Activated T-cell treated with anti-CD3 and anti-CD28 coated beads, Interleukin-2, amount 50 U/mL, for 72 hours (primary cell): ENCODE results near the gene TNRC6B. TPM values are rescaled to one million over a fixed set of nuclear protein-coding genes. Genes with fewer than 3 reads are reported as not detected.
"Not testable (repeated sequence)": the region's sequence is repeated elsewhere in the genome, so short reads cannot be mapped to it uniquely, and the experiment has no call there.

ENCODE experiments used
- ATAC-seq, 2 donors: fragments of 150-1000 bp; cut with Tn5 transposase; replicated peaks in 1 of 2; 2 replicates each; pipeline ENCODE4 v1.10.0; 2021; ENCODE audit warnings: moderate library complexity in 2 of 2, mild to moderate bottlenecking in 1 of 2
- DNase-seq, 2 donors: peaks; one replicate each; pipeline ENCODE4 v3.0.0; 2021 to 2022; ENCODE audit warnings: mixed read lengths in 1 of 2
- H3K27ac Mint-ChIP-seq: one replicate; pipeline ENCODE4 v1.8.0; 2022; ENCODE audit warnings: mild to moderate bottlenecking, moderate library complexity, mixed read lengths
- H3K27me3 Mint-ChIP-seq: one replicate; pipeline ENCODE4 v1.8.0; 2022; ENCODE audit warnings: low read depth, mixed read lengths
- H3K36me3 Mint-ChIP-seq, 2 donors: one replicate each; pipeline ENCODE4 v1.8.0; 2022; ENCODE audit warnings: mixed read lengths in 2 of 2, mild to moderate bottlenecking in 1 of 2; ENCODE audit not compliant: insufficient read depth in 2 of 2
- H3K4me1 Mint-ChIP-seq: one replicate; pipeline ENCODE4 v1.8.0; 2022; ENCODE audit warnings: low read depth, mixed read lengths
- H3K4me3 Mint-ChIP-seq, 2 donors: one replicate each; pipeline ENCODE4 v1.8.0; 2022; ENCODE audit warnings: mild to moderate bottlenecking in 2 of 2, mixed read lengths in 2 of 2, moderate library complexity in 2 of 2
- H3K9me3 Mint-ChIP-seq, 2 donors: one replicate each; pipeline ENCODE4 v1.8.0; 2022; ENCODE audit warnings: mixed read lengths in 2 of 2
- total RNA-seq, 2 donors: library from RNA; stranded (reverse); gene quantifications; one replicate each; pipeline ENCODE4 v1.2.3, GENCODE V29; 2022

TNRC6B gene
- total RNA-seq, 2 donors from 2014 or later, result 62.5 to 65.3 TPM

DNA sequence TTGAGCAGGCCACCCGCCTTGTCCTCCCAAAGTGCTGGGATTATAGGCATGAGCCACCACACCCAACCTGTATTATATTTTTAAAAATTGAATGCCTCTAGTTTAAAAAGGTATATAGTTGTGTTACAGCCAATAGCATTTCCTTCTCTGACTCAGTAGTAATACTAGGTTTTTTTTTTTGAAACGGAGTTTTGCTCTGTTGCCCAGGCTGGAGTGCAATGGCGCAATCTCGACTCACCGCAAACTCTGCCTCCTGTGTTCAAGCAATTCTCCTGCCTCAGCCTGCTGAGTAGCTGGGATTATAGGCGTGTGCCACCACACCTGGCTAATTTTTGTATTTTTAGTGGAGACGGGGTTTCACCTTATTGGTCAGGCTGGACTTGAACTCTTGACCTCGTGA is 45.3 kb downstream of the TNRC6B start:
- peaks cover 75% of the 10 kb centered on the region for H3K4me1 Mint-ChIP-seq
- not testable (repeated sequence) for ATAC-seq, DNase-seq, H3K36me3 Mint-ChIP-seq, H3K4me3 Mint-ChIP-seq, H3K9me3 Mint-ChIP-seq, H3K27me3 Mint-ChIP-seq, H3K27ac Mint-ChIP-seq

DNA sequence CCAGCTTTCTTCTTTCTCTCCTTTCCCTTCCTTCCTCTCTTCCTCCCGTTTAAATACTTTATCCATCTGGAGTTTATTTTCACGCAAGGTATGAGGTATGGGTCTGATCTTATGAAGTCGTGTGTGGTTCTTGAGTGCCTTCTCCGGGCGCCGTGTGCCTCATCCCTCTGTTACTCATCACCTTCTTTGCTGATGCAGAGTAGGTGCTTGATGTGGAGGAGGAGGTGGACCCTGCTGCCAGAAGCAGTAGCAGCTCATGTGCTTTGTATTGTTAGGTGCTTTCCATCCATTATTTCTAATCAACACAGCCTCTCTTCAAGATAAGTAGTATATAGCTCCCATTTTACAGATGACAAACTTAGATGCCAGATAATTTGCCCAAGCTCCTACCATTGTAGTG is 47.0 kb downstream of the TNRC6B start:
- H3K27ac Mint-ChIP-seq, result peak overlapping the region; percentile 90
- ATAC-seq, result peak; percentile 98 to 99
- H3K4me3 Mint-ChIP-seq, result peak overlapping the region; percentile 67 to 74
- peaks cover 64% of the 10 kb centered on the region for H3K4me1 Mint-ChIP-seq
- DNase-seq, result peak; percentile 52 to 66
- H3K27me3 Mint-ChIP-seq, result no peaks in the 10 kb centered on the region
- peaks cover 2 to 7% of the 10 kb centered on the region in 2 donors for H3K36me3 Mint-ChIP-seq
- H3K9me3 Mint-ChIP-seq, result no peaks in the 10 kb centered on the region

- H3K4me3 Mint-ChIP-seq, result no peak overlapping the region
- no peak for DNase-seq
- no peak for ATAC-seq
- H3K36me3 Mint-ChIP-seq, result peaks cover 2 to 13% of the 10 kb centered on the region in 2 donors
- H3K27me3 Mint-ChIP-seq, result no peaks in the 10 kb centered on the region
- H3K4me1 Mint-ChIP-seq, result peaks cover 47% of the 10 kb centered on the region
- no peaks in the 10 kb centered on the region for H3K9me3 Mint-ChIP-seq
- no peak overlapping the region for H3K27ac Mint-ChIP-seq
Observed at GRCh38 chr22:40226620-40227019, 48.9 kb downstream of the TNRC6B start.

DNA sequence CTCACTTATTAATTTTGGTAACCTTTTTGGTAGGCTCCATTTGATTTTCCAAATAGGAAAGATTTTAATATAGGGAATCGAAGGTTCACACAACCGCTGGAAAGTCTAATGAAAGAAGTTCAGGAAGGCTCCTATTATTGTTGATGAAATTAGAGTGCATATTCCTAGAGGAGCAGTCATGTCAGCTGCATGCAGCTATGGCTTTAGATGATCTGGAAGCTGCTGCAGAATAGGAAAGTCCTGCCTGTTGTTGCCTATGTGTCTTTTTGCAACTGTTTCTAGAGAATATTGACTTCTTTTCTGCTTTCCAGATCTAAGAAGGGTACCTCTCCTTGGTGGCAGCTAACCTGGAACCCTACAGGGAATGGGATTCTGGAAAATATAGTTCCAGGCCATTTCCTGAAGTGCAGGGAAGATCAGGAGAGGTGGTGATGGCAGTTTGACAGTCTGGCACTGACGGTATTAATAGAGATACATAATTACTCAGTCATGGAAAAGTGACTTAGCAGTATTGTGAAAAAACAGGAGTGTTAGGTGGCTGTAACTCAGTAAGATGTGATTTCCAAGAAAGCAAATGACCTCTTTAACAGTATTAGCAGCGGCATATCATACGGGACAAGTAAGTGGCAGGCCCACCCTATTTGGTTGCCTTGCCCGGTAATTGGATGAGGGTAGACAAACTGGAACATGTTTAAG is 54.0 kb downstream of the TNRC6B start:
- H3K4me1 Mint-ChIP-seq, result peaks cover 33% of the 10 kb centered on the region
- H3K27me3 Mint-ChIP-seq, result no peaks in the 10 kb centered on the region
- DNase-seq (no peak), ATAC-seq (no peak)
- H3K4me3 Mint-ChIP-seq, result no peak overlapping the region
- peaks cover 4 to 14% of the 10 kb centered on the region in 2 donors for H3K36me3 Mint-ChIP-seq
- H3K27ac Mint-ChIP-seq, result no peak overlapping the region
- no peaks in the 10 kb centered on the region for H3K9me3 Mint-ChIP-seq

- no peak for ATAC-seq
- H3K4me1 Mint-ChIP-seq, result peaks cover 42% of the 10 kb centered on the region
- H3K27ac Mint-ChIP-seq, result no peak overlapping the region
Observed at GRCh38 chr22:40232624-40233023, 54.9 kb downstream of the TNRC6B start.

DNA sequence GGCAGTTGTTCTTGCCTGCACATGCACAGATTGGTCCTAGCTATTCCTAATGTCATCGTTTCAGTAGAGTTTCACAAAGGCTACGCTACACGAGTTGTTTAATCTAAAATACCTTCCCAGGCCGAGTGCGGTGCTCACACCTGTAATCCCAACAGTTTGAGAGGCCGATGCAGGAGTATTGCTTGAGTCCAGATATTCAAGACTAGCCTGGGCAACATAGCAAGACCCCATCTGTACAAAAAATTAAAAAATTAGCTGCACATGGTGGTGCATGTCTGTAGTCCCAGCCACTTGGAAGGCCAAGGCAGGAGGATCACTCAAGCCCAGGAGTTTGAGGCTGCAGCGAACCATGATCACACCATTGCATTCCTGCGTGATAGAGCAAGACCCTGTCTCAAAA is 56.2 kb downstream of the TNRC6B start:
- Mint-ChIP-seq H3K36me3 (peaks cover 6 to 14% of the 10 kb centered on the region in 2 donors), H3K27me3 (no peaks in the 10 kb centered on the region), H3K4me1 (peaks cover 54% of the 10 kb centered on the region), H3K4me3 (no peak overlapping the region), H3K27ac (no peak overlapping the region), H3K9me3 (peaks cover 0 to 2% of the 10 kb centered on the region in 2 donors)
- ATAC-seq, result no peak
- no peak for DNase-seq

More at GRCh38 chr22:40232624-40233023, 54.9 kb downstream of the TNRC6B start:
- Mint-ChIP-seq H3K9me3 (no peaks in the 10 kb centered on the region), H3K27me3 (no peaks in the 10 kb centered on the region), H3K36me3 (peaks cover 4 to 14% of the 10 kb centered on the region in 2 donors), H3K4me3 (no peak overlapping the region)
- no peak for DNase-seq

GRCh38 chr22:40234658-40235057 is 56.9 kb downstream of the TNRC6B start:
- no peak overlapping the region for H3K27ac Mint-ChIP-seq
- no peak for DNase-seq
- no peak overlapping the region for H3K4me3 Mint-ChIP-seq
- H3K9me3 Mint-ChIP-seq, result peaks cover 0 to 2% of the 10 kb centered on the region in 2 donors
- peaks cover 57% of the 10 kb centered on the region for H3K4me1 Mint-ChIP-seq
- no peak for ATAC-seq
- peaks cover 4 to 10% of the 10 kb centered on the region in 2 donors for H3K36me3 Mint-ChIP-seq
- no peaks in the 10 kb centered on the region for H3K27me3 Mint-ChIP-seq

DNA sequence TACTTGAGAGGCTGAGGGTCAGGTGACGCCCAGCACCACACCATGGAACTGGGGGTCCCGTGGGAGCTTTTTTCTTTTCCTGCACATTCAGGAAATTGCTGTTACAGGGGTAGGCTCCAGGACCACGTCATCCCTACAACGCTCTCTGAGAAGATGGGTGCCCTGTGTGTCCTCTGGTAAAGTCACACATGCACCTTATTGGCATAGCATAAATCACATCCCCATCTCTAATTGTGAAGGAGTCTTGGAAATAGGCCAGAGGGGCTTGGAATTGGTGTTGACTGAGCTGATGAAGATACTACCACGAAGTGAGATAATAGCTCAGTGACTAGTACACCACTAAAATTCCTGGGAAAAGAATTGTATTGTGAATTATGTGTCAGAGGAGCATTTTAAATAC is 57.6 kb downstream of the TNRC6B start:
- DNase-seq (no peak), ATAC-seq (no peak)
- Mint-ChIP-seq H3K27me3 (no peaks in the 10 kb centered on the region), H3K27ac (no peak overlapping the region), H3K36me3 (peaks cover 4% of the 10 kb centered on the region in 2 donors), H3K4me1 (peaks cover 62% of the 10 kb centered on the region), H3K9me3 (peaks cover 0 to 2% of the 10 kb centered on the region in 2 donors), H3K4me3 (no peak overlapping the region)

- Mint-ChIP-seq H3K27me3 (no peaks in the 10 kb centered on the region), H3K4me3 (no peak overlapping the region), H3K4me1 (peaks cover 71% of the 10 kb centered on the region), H3K27ac (no peak overlapping the region), H3K9me3 (peaks cover 0 to 2% of the 10 kb centered on the region in 2 donors), H3K36me3 (peaks cover 4% of the 10 kb centered on the region in 2 donors)
- ATAC-seq (no peak), DNase-seq (no peak)
Observed at GRCh38 chr22:40236131-40236665, 58.5 kb downstream of the TNRC6B start.

DNA sequence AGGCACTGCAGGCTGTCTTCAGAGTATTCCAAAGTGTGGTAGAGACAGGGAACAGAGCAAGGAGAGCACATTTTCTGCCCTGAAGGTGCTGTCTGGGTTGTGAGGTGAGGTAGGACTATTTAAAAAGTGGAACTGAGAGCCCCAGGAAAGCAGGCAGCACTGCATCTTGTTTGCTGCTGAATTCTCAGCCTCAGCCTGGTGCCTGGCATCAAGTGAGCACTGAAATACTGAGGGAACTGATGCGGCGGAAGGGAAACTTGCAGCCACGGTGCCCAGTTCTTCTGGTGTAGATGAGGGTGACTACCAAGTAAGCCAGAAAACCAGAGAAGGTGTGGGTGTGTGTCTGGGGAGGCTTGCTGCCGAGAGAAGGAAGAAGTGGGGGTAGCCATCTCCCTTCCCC is 59.5 kb downstream of the TNRC6B start:
- peaks cover under 1 to 2% of the 10 kb centered on the region in 2 donors for H3K36me3 Mint-ChIP-seq
- H3K27me3 Mint-ChIP-seq, result no peaks in the 10 kb centered on the region
- no peak overlapping the region for H3K27ac Mint-ChIP-seq
- DNase-seq, result peak; percentile 15 to 43
- H3K4me1 Mint-ChIP-seq, result peaks cover 76% of the 10 kb centered on the region
- peak in 1 of 2 donors; percentile 22 for ATAC-seq
- peaks cover 0 to 2% of the 10 kb centered on the region in 2 donors for H3K9me3 Mint-ChIP-seq
- peak overlapping the region; percentile 11 to 70 for H3K4me3 Mint-ChIP-seq

DNA sequence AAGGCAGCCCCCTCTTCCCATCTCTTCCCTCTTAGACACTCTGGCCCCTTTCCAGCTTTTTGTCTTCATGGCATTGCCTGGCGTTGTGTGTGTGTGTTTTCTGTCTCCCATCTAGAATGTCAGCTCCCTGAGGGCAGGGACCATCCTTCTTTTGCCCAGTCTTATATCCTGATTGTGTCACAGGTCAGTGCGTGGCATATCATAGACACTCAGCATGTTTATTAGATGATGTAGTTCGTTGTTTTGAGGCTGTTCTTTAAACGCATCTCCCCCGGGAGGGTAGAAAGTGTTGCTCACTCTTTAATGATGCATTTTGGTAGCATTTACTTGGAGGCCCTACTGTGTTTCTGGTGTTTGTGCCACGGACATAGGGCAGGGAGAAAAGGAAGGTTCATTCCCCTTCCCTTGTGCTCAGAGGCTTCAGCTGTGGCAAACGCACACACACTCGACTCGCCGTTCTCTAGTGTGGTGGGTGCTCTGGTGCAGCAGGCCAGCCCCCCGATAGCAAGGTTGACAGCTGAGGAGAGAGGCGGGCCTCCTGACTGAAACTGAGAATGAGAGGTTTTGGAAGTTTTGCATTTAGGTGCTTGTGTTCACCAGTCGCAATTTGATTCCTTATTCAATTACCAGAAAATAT is 60.2 kb downstream of the TNRC6B start:
- peaks cover 0 to 2% of the 10 kb centered on the region in 2 donors for H3K9me3 Mint-ChIP-seq
- peak overlapping the region; percentile 61 to 70 for H3K4me3 Mint-ChIP-seq
- no peaks in the 10 kb centered on the region for H3K27me3 Mint-ChIP-seq
- H3K36me3 Mint-ChIP-seq, result peaks cover 0 to 2% of the 10 kb centered on the region in 2 donors
- DNase-seq (peak; percentile 13 to 38), ATAC-seq (peak; percentile 10 to 13)
- H3K4me1 Mint-ChIP-seq, result peaks cover 81% of the 10 kb centered on the region
- H3K27ac Mint-ChIP-seq, result peak overlapping the region; percentile 34

GRCh38 chr22:40238425-40239344 is 61.0 kb downstream of the TNRC6B start:
- peak overlapping the region; percentile 36 for H3K27ac Mint-ChIP-seq
- peaks cover 0 to 2% of the 10 kb centered on the region in 2 donors for H3K36me3 Mint-ChIP-seq
- no peaks in the 10 kb centered on the region for H3K27me3 Mint-ChIP-seq
- H3K9me3 Mint-ChIP-seq, result peaks cover 0 to 2% of the 10 kb centered on the region in 2 donors
- DNase-seq (peak in 1 of 2 donors; percentile 21), ATAC-seq (peak in 1 of 2 donors; percentile 63)
- H3K4me3 Mint-ChIP-seq, result peak overlapping the region; percentile 61 to 70
- peaks cover 85% of the 10 kb centered on the region for H3K4me1 Mint-ChIP-seq
